ENCODE results near the gene HMCN2.

HMCN2 gene

GRCh38 chr9:130290291-130291181 lies 25.0 kb downstream of the HMCN2 start:
- no peak for DNase-seq

- no peak for DNase-seq
Measured at GRCh38 chr9:130291474-130291873, 25.9 kb downstream of the HMCN2 start.

- DNase-seq, result no peak
Measured at GRCh38 chr9:130292106-130292505, 26.5 kb downstream of the HMCN2 start.

- no peak for DNase-seq
Measured at GRCh38 chr9:130294664-130295063, 29.1 kb downstream of the HMCN2 start.

GRCh38 chr9:130295431-130295830 lies 29.9 kb downstream of the HMCN2 start:
- no peak for DNase-seq

- no peak for DNase-seq
Measured at GRCh38 chr9:130295945-130296782, 30.6 kb downstream of the HMCN2 start.

- DNase-seq, result no peak
Measured at GRCh38 chr9:130296783-130297055, 31.2 kb downstream of the HMCN2 start.

GRCh38 chr9:130297371-130297770 lies 31.8 kb downstream of the HMCN2 start:
- no peak for DNase-seq

- DNase-seq, result no peak
Measured at GRCh38 chr9:130298662-130299279, 33.2 kb downstream of the HMCN2 start.

GRCh38 chr9:130299785-130300615 lies 34.4 kb downstream of the HMCN2 start:
- no peak for DNase-seq

GRCh38 chr9:130300739-130301138 lies 35.2 kb downstream of the HMCN2 start:
- DNase-seq, result no peak

- DNase-seq, result no peak
Measured at GRCh38 chr9:130301483-130302286, 36.1 kb downstream of the HMCN2 start.

GRCh38 chr9:130302785-130303612 lies 37.4 kb downstream of the HMCN2 start:
- DNase-seq, result no peak

- no peak for DNase-seq
Measured at GRCh38 chr9:130303613-130304055, 38.1 kb downstream of the HMCN2 start.

GRCh38 chr9:130304116-130304515 lies 38.6 kb downstream of the HMCN2 start:
- no peak for DNase-seq

GRCh38 chr9:130304643-130305042 lies 39.1 kb downstream of the HMCN2 start:
- DNase-seq, result no peak

- DNase-seq, result no peak
Measured at GRCh38 chr9:130305381-130305780, 39.8 kb downstream of the HMCN2 start.

- no peak for DNase-seq
Measured at GRCh38 chr9:130306823-130307666, 41.5 kb downstream of the HMCN2 start.

- DNase-seq, result no peak
Measured at GRCh38 chr9:130307667-130307943, 42.0 kb downstream of the HMCN2 start.

- no peak for DNase-seq
Measured at GRCh38 chr9:130308081-130308571, 42.6 kb downstream of the HMCN2 start.

All from CD4-positive, alpha-beta T cell treated with Interleukin-1 beta for 1 hour (primary cell).